ENCODE results near the gene DYSF. TPM values are rescaled to one million over a fixed set of nuclear protein-coding genes. Genes with fewer than 3 reads are reported as not detected.

Gene DYSF
- total RNA-seq, 1 experiment from 2014 or later, result 0.89 TPM

DNA sequence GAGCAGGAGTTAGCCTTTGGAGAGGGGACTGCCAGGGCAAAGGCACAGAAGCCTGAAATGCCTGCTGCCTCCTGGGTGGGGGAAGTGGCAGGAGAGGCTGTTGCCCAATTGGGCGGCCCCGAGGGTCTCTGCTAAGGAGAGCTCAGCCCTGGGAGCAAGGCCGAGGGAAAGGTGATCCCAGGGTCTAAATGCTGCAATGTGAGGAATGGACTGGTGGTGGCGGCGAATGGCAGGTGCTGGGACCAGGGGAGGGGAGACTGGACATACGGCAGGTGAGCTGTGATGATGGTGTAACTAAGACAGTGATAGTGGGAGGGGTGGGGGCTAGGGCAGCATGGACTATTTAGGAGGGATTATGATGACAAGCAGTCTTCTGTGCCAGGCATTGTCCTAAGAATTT lies 104.0 kb downstream of the DYSF start:
- no TSS peak for BruUV-seq (replicated peaks)
- no peak overlapping the region for H3K9ac ChIP-seq (ENCODE audit: low read length)
- H2AFZ ChIP-seq (ENCODE audit: low read depth, low read length, poor library complexity, severe bottlenecking), result no peak overlapping the region
- H3K36me3 ChIP-seq (ENCODE audit: control insufficient read depth in 1 of 2, insufficient read depth in 2 of 2, low read length in 2 of 2), result no peaks in the 10 kb centered on the region
- TF ChIP-seq POLR2AphosphoS5 (IDR thresholded peaks at IDR 0.05; ENCODE audit: low read depth, low read length), result no peak
- no peak for TF ChIP-seq FOSL1 (IDR thresholded peaks at IDR 0.05; ENCODE audit: low read depth)
- TF ChIP-seq SIN3A (IDR thresholded peaks at IDR 0.05; ENCODE audit: low read depth), result no peak
- no peak for TF ChIP-seq ATF3 (IDR thresholded peaks at IDR 0.05)
- TF ChIP-seq EGR1 (IDR thresholded peaks at IDR 0.05; ENCODE audit: low read depth), result no peak
- no peak for TF ChIP-seq ZNF274 (IDR thresholded peaks at IDR 0.05; ENCODE audit: low read depth, low read length)
- no peak for TF ChIP-seq SRF (IDR thresholded peaks at IDR 0.05; ENCODE audit: low read depth)
- TF ChIP-seq, protein P1, sequence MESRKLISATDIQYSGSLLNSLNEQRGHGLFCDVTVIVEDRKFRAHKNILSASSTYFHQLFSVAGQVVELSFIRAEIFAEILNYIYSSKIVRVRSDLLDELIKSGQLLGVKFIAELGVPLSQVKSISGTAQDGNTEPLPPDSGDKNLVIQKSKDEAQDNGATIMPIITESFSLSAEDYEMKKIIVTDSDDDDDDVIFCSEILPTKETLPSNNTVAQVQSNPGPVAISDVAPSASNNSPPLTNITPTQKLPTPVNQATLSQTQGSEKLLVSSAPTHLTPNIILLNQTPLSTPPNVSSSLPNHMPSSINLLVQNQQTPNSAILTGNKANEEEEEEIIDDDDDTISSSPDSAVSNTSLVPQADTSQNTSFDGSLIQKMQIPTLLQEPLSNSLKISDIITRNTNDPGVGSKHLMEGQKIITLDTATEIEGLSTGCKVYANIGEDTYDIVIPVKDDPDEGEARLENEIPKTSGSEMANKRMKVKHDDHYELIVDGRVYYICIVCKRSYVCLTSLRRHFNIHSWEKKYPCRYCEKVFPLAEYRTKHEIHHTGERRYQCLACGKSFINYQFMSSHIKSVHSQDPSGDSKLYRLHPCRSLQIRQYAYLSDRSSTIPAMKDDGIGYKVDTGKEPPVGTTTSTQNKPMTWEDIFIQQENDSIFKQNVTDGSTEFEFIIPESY (IDR thresholded peaks at IDR 0.05; ENCODE audit: extremely low read depth, insufficient replicate concordance, low read length), result no peak
- TF ChIP-seq, protein P2, sequence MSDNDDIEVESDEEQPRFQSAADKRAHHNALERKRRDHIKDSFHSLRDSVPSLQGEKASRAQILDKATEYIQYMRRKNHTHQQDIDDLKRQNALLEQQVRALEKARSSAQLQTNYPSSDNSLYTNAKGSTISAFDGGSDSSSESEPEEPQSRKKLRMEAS (IDR thresholded peaks at IDR 0.05), result no peak
- no peak for TF ChIP-seq ELF1 (IDR thresholded peaks at IDR 0.05; ENCODE audit: borderline replicate concordance, low read depth)
- TF ChIP-seq REST (IDR thresholded peaks at IDR 0.05; ENCODE audit: low read depth), result no peak
- TF ChIP-seq RAD21 (IDR thresholded peaks at IDR 0.05; ENCODE audit: low read depth), result no peak
- TF ChIP-seq CTCF (IDR thresholded peaks at IDR 0.05 in 2 of 3, conservative IDR thresholded peaks at IDR 0.05 in 1 of 3; ENCODE audit: borderline replicate concordance in 1 of 3, insufficient read depth in 1 of 3, low read depth in 2 of 3, low read length in 2 of 3), result no peak
- no peak for TF ChIP-seq POLR2A (IDR thresholded peaks at IDR 0.05; ENCODE audit: borderline replicate concordance, extremely low read depth, insufficient read depth, insufficient read length)
- TF ChIP-seq SP1 (IDR thresholded peaks at IDR 0.05; ENCODE audit: low read depth), result no peak
- no peak for TF ChIP-seq JUND (IDR thresholded peaks at IDR 0.05)
- no peak for TF ChIP-seq CEBPB (IDR thresholded peaks at IDR 0.05; ENCODE audit: low read depth)
- no peak for TF ChIP-seq EZH2 (IDR thresholded peaks at IDR 0.05)
- no peak overlapping the region for H3K27ac ChIP-seq (ENCODE audit: low read depth, low read length)
- no peaks in the 10 kb centered on the region for H4K20me1 ChIP-seq (ENCODE audit: insufficient read depth)
- RAD21 ChIA-PET (ENCODE audit: low non-redundant PET in 1 of 2, low total read pairs in 2 of 2, uncharacterized antibody in 2 of 2, unreplicated experiment in 2 of 2), result no interaction called here
- no peaks in the 10 kb centered on the region for H3K9me3 ChIP-seq (ENCODE audit: control insufficient read depth in 1 of 2, insufficient read depth in 1 of 2, low read depth in 1 of 2, low read length in 2 of 2)
- H3K4me3 ChIP-seq (replicated peaks in 1 of 2; ENCODE audit: low read depth in 1 of 2, low read length in 2 of 2), result no peak overlapping the region
- ATAC-seq (no peak), DNase-seq (ENCODE audit: low read depth, low spot score) (no peak)
- no peaks in the 10 kb centered on the region for H3K9me2 ChIP-seq (ENCODE audit: insufficient read depth)
- H3K4me2 ChIP-seq (ENCODE audit: low read length), result no peak overlapping the region
- peaks cover 0 to 10% of the 10 kb centered on the region in 2 experiments; a peak in 1 of 4 replicates for H3K4me1 ChIP-seq (ENCODE audit: control insufficient read depth in 1 of 2, insufficient read depth in 2 of 2, low read length in 2 of 2)
- no peaks in the 10 kb centered on the region for H3K27me3 ChIP-seq (ENCODE audit: insufficient read depth, low read length)
- CTCF ChIA-PET, result no interaction called here
- POLR2A ChIA-PET, result no interaction called here
- intact Hi-C loops (cut with micrococcal nuclease), result no loop called here
- H3K79me2 ChIP-seq (ENCODE audit: insufficient read depth, low read length), result no peaks in the 10 kb centered on the region
